Muscle layer of duodenum (tissue), 2 donors: ENCODE measurements around the gene TBC1D1.
A peak's percentile ranks its signal among the peaks of the same experiment; 100 is the strongest.

Experiments used
- H3K27ac ChIP-seq: one replicate; pipeline ENCODE4 v1.7.0; 2013; ENCODE audit warnings: mild to moderate bottlenecking, low read length
- H3K27me3 ChIP-seq: one replicate; pipeline ENCODE4 v1.7.0; 2013; ENCODE audit warnings: low read depth, mild to moderate bottlenecking, control low read depth, low read length
- H3K36me3 ChIP-seq, 2 donors: one replicate each; pipeline ENCODE4 v1.7.0; 2013; ENCODE audit warnings: low read length in 2 of 2, control low read depth in 1 of 2, mild to moderate bottlenecking in 1 of 2; ENCODE audit not compliant: insufficient read depth in 2 of 2, control insufficient read depth in 1 of 2
- H3K4me1 ChIP-seq, 2 donors: one replicate each; pipeline ENCODE4 v1.7.0; 2013; ENCODE audit warnings: low read length in 2 of 2, mild to moderate bottlenecking in 2 of 2, control low read depth in 1 of 2, moderate library complexity in 1 of 2; ENCODE audit not compliant: insufficient read depth in 2 of 2, control insufficient read depth in 1 of 2
- H3K4me3 ChIP-seq, 2 donors: one replicate each; pipeline ENCODE4 v1.7.0; 2013; ENCODE audit warnings: low read length in 2 of 2, low read depth in 1 of 2, mild to moderate bottlenecking in 1 of 2
- H3K9me3 ChIP-seq, 2 donors: one replicate each; pipeline ENCODE4 v1.7.0; 2013; ENCODE audit warnings: low read length in 2 of 2, control low read depth in 1 of 2, mild to moderate bottlenecking in 1 of 2; ENCODE audit not compliant: control insufficient read depth in 1 of 2
- donor health status: healthy.

The TBC1D1 gene

GRCh38 chr4:37995981-37996775, 105.3 kb downstream of the TBC1D1 start:
- H3K9me3 ChIP-seq, result no peaks in the 10 kb centered on the region
- H3K27ac ChIP-seq, result no peak overlapping the region
- no peaks in the 10 kb centered on the region for H3K27me3 ChIP-seq
- H3K4me1 ChIP-seq, result peaks cover 0 to 42% of the 10 kb centered on the region in 2 donors
- H3K36me3 ChIP-seq, result no peaks in the 10 kb centered on the region
- no peak overlapping the region for H3K4me3 ChIP-seq

- H3K4me1 ChIP-seq, result peaks cover 3 to 49% of the 10 kb centered on the region in 2 donors
- no peak overlapping the region for H3K27ac ChIP-seq
- no peak overlapping the region for H3K4me3 ChIP-seq
- no peaks in the 10 kb centered on the region for H3K9me3 ChIP-seq
- H3K36me3 ChIP-seq, result no peaks in the 10 kb centered on the region
- H3K27me3 ChIP-seq, result no peaks in the 10 kb centered on the region
Measured at GRCh38 chr4:37998226-37998625, 107.3 kb downstream of the TBC1D1 start.

- Histone ChIP-seq H3K27ac (no peak overlapping the region), H3K9me3 (no peaks in the 10 kb centered on the region), H3K4me1 (peaks cover 3 to 50% of the 10 kb centered on the region in 2 donors), H3K27me3 (no peaks in the 10 kb centered on the region), H3K36me3 (no peaks in the 10 kb centered on the region), H3K4me3 (no peak overlapping the region)
Measured at GRCh38 chr4:37999000-37999716, 108.3 kb downstream of the TBC1D1 start.

- Histone ChIP-seq H3K36me3 (no peaks in the 10 kb centered on the region), H3K4me3 (no peak overlapping the region), H3K4me1 (peaks cover 5 to 47% of the 10 kb centered on the region in 2 donors), H3K9me3 (no peaks in the 10 kb centered on the region), H3K27me3 (no peaks in the 10 kb centered on the region), H3K27ac (no peak overlapping the region)
Measured at GRCh38 chr4:37999965-38000364, 109.1 kb downstream of the TBC1D1 start.

GRCh38 chr4:38001927-38002326, 111.0 kb downstream of the TBC1D1 start:
- H3K4me1 ChIP-seq, result peaks cover 8 to 40% of the 10 kb centered on the region in 2 donors
- H3K36me3 ChIP-seq, result no peaks in the 10 kb centered on the region
- H3K9me3 ChIP-seq, result no peaks in the 10 kb centered on the region
- no peak overlapping the region for H3K27ac ChIP-seq
- no peaks in the 10 kb centered on the region for H3K27me3 ChIP-seq
- H3K4me3 ChIP-seq, result no peak overlapping the region

- no peak overlapping the region for H3K27ac ChIP-seq
- no peak overlapping the region for H3K4me3 ChIP-seq
- peaks cover 8 to 41% of the 10 kb centered on the region in 2 donors for H3K4me1 ChIP-seq
- no peaks in the 10 kb centered on the region for H3K36me3 ChIP-seq
- H3K27me3 ChIP-seq, result no peaks in the 10 kb centered on the region
- H3K9me3 ChIP-seq, result no peaks in the 10 kb centered on the region
Measured at GRCh38 chr4:38002451-38003071, 111.7 kb downstream of the TBC1D1 start.

GRCh38 chr4:38003102-38003501, 112.2 kb downstream of the TBC1D1 start:
- Histone ChIP-seq H3K4me1 (peaks cover 8 to 45% of the 10 kb centered on the region in 2 donors), H3K36me3 (no peaks in the 10 kb centered on the region), H3K27ac (peak overlapping the region; percentile 45)

GRCh38 chr4:38003628-38004027, 112.7 kb downstream of the TBC1D1 start:
- peak overlapping the region; percentile 30 for H3K27ac ChIP-seq
- peaks cover 8 to 44% of the 10 kb centered on the region in 2 donors for H3K4me1 ChIP-seq

More at GRCh38 chr4:38003102-38003501, 112.2 kb downstream of the TBC1D1 start:
- H3K4me3 ChIP-seq, result no peak overlapping the region
- H3K9me3 ChIP-seq, result no peaks in the 10 kb centered on the region
- no peaks in the 10 kb centered on the region for H3K27me3 ChIP-seq

GRCh38 chr4:38004062-38004461, 113.2 kb downstream of the TBC1D1 start:
- H3K9me3 ChIP-seq, result no peaks in the 10 kb centered on the region
- H3K27me3 ChIP-seq, result no peaks in the 10 kb centered on the region
- no peak overlapping the region for H3K4me3 ChIP-seq
- H3K36me3 ChIP-seq, result no peaks in the 10 kb centered on the region
- peak overlapping the region; percentile 30 for H3K27ac ChIP-seq
- peaks cover 8 to 48% of the 10 kb centered on the region in 2 donors for H3K4me1 ChIP-seq

More at GRCh38 chr4:38003628-38004027, 112.7 kb downstream of the TBC1D1 start:
- Histone ChIP-seq H3K36me3 (no peaks in the 10 kb centered on the region), H3K4me3 (no peak overlapping the region), H3K9me3 (no peaks in the 10 kb centered on the region), H3K27me3 (no peaks in the 10 kb centered on the region)

GRCh38 chr4:38004887-38005286, 114.0 kb downstream of the TBC1D1 start:
- H3K4me3 ChIP-seq, result no peak overlapping the region
- H3K4me1 ChIP-seq, result peaks cover 10 to 53% of the 10 kb centered on the region in 2 donors
- H3K27me3 ChIP-seq, result no peaks in the 10 kb centered on the region
- H3K27ac ChIP-seq, result peak overlapping the region; percentile 32
- no peaks in the 10 kb centered on the region for H3K9me3 ChIP-seq
- H3K36me3 ChIP-seq, result no peaks in the 10 kb centered on the region

GRCh38 chr4:38005637-38006036, 114.8 kb downstream of the TBC1D1 start:
- H3K4me3 ChIP-seq, result no peak overlapping the region
- H3K9me3 ChIP-seq, result no peaks in the 10 kb centered on the region
- no peaks in the 10 kb centered on the region for H3K27me3 ChIP-seq
- H3K27ac ChIP-seq, result peak overlapping the region; percentile 32
- H3K36me3 ChIP-seq, result no peaks in the 10 kb centered on the region
- H3K4me1 ChIP-seq, result peaks cover 17 to 60% of the 10 kb centered on the region in 2 donors
